ENCODE data around the gene FASTKD2.

GRCh38 chr2:206756816-206757215, 8.6 kb upstream of the FASTKD2 start:
- TF ChIP-seq, protein P1, sequence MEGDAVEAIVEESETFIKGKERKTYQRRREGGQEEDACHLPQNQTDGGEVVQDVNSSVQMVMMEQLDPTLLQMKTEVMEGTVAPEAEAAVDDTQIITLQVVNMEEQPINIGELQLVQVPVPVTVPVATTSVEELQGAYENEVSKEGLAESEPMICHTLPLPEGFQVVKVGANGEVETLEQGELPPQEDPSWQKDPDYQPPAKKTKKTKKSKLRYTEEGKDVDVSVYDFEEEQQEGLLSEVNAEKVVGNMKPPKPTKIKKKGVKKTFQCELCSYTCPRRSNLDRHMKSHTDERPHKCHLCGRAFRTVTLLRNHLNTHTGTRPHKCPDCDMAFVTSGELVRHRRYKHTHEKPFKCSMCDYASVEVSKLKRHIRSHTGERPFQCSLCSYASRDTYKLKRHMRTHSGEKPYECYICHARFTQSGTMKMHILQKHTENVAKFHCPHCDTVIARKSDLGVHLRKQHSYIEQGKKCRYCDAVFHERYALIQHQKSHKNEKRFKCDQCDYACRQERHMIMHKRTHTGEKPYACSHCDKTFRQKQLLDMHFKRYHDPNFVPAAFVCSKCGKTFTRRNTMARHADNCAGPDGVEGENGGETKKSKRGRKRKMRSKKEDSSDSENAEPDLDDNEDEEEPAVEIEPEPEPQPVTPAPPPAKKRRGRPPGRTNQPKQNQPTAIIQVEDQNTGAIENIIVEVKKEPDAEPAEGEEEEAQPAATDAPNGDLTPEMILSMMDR (IDR thresholded peaks at IDR 0.05), result no peak
- no peak for TF ChIP-seq POLR2A (IDR thresholded peaks at IDR 0.05)

All from testis (tissue), 2 donors.